ENCODE data around the gene WNT6. TPM values are rescaled to one million over a fixed set of nuclear protein-coding genes. Genes with fewer than 3 reads are reported as not detected.

The WNT6 gene
- not detected for polyA plus RNA-seq (2012; ENCODE audit: insufficient read depth, insufficient read length)

DNA sequence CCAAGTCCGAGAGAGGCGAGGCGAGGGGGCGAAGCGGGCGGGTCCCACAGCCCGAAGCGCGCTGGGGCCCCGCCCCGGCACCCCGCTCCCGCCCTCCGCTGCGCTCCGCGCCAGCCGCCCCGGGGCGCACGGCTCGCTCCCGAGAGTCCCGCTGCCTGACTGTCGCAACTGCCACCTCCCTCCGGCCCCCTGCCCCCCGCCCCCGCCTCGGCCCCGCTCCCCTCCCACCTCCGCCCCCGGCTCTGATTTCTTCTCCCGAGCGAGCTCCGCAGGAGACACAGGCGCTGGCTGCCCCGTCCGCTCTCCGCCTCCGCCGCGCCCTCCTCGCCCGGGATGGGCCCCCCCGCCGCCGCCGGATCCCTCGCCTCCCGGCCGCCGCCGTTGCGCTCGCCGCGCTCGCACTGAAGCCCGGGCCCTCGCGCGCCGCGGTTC is at the start of gene WNT6:
TSS of gene WNT6 (plus strand) at position 250 of the 432 bp plus-strand sequence. CDS start 233 bp downstream, outside the sequence.
- DNase-seq (ENCODE audit: low read depth, low spot score) = no peak

GRCh38 chr2:218810256-218810655 is 49.3 kb upstream of the WNT6 start:
- H3K4me3 ChIP-seq (ENCODE audit: low read length) = no peak overlapping the region
- DNase-seq (ENCODE audit: low read depth, low spot score) = no peak

More for the DNA sequence above, at the start of gene WNT6:
- no peak within 1 kb of the TSS for H3K4me3 ChIP-seq (ENCODE audit: low read length)

DNA sequence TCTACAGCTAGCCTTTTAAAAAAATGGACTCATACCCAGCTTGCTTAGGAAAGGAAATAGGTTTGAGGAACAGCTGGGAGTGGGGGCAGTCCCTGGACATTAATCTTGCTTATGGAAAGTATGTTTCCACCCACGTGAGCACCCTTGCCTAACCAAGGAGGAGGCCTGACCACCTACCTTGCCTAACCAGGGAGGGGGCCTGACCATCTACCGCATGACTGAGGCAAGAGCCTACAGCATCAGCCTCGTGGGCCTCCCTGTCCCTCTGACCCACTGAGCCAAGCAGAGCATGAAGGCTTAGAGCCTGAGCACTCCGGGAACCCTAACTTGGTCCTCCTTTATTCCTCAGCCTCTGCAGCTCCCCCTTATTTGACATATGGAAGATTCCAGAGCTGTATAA is 48.2 kb upstream of the WNT6 start:
- DNase-seq (ENCODE audit: low read depth, low spot score) = no peak
- no peak overlapping the region for H3K4me3 ChIP-seq (ENCODE audit: low read length)

- no peak for DNase-seq (ENCODE audit: low read depth, low spot score)
- H3K4me3 ChIP-seq (ENCODE audit: low read length) = no peak overlapping the region
These were observed 47.3 kb upstream of the WNT6 start for GRCh38 chr2:218812096-218812815.

- H3K4me3 ChIP-seq (ENCODE audit: low read length) = no peak overlapping the region
- no peak for DNase-seq (ENCODE audit: low read depth, low spot score)
These were observed 46.7 kb upstream of the WNT6 start for GRCh38 chr2:218812861-218813260.

DNA sequence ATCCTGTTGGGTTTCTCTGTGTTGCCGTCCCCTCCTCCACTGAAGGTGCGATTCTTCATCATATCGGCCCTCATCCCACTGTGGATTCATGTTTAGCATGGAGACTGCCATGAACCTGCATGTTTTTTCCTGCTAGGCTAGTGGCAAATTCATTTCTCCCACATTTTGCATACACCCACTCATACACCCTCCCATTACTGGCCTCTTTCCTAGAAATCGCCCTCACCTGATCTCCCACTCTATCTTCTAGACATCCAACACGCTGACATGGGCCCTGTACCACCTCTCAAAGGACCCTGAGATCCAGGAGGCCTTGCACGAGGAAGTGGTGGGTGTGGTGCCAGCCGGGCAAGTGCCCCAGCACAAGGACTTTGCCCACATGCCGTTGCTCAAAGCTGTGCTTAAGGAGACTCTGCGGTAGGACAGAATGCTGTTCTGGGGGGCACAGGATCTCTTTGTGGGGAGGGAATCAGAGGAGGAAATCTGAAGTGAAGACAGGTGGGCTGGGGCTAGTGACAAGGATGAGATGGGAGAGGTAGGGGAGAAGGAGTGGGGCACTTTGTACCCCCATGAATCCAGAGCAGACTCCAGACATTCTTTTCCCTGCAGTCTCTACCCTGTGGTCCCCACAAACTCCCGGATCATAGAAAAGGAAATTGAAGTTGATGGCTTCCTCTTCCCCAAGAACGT is 45.7 kb upstream of the WNT6 start:
- no peak overlapping the region for H3K4me3 ChIP-seq (ENCODE audit: low read length)
- DNase-seq (ENCODE audit: low read depth, low spot score) = no peak

DNA sequence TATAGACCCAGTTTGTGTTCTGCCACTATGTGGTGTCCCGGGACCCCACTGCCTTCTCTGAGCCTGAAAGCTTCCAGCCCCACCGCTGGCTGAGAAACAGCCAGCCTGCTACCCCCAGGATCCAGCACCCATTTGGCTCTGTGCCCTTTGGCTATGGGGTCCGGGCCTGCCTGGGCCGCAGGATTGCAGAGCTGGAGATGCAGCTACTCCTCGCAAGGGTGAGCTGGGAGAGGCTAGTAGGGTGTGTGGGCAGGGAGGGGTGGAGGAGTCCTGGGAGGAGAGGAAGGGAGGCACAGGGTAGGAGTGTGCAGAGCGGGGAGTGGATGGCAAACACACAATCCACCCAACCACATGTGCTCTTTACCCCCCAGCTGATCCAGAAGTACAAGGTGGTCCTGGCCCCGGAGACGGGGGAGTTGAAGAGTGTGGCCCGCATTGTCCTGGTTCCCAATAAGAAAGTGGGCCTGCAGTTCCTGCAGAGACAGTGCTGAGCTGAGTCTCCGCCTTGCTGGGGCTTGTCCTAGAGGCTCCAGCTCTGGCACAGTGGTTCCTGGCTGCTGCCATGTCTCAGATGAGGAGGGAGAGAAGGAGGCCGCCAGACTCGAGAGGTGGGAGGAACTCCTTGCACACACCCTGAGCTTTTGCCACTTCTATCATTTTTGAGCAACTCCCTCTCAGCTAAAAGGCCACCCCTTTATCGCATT is 44.9 kb upstream of the WNT6 start:
- H3K4me3 ChIP-seq (ENCODE audit: low read length) = no peak overlapping the region
- no peak for DNase-seq (ENCODE audit: low read depth, low spot score)

GRCh38 chr2:218815244-218815637 is 44.4 kb upstream of the WNT6 start:
- DNase-seq (ENCODE audit: low read depth, low spot score) = no peak
- H3K4me3 ChIP-seq (ENCODE audit: low read length) = no peak overlapping the region

DNA sequence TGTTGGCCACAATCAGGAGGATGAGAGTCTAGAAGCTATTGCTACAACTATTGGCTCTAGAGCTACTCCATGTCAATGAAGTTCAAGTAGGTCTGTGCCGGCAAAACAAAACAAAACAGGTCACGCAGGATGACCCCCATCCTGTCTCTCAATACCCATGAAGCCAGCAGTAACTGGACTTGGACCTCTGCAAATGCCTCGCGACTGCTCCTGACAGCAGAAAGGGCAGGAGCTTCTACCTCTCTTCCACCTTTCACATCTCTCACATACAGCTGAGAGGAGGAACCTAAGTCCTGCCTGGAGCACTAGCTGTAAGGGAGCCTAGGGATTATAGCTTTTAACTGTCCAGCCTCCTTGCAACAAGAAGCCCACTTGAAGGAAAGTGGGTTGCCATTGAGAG is 44.0 kb upstream of the WNT6 start:
- no peak overlapping the region for H3K4me3 ChIP-seq (ENCODE audit: low read length)
- DNase-seq (ENCODE audit: low read depth, low spot score) = no peak

- no peak for DNase-seq (ENCODE audit: low read depth, low spot score)
- H3K4me3 ChIP-seq (ENCODE audit: low read length) = no peak overlapping the region
These were observed 43.0 kb upstream of the WNT6 start for GRCh38 chr2:218816561-218817011.

DNA sequence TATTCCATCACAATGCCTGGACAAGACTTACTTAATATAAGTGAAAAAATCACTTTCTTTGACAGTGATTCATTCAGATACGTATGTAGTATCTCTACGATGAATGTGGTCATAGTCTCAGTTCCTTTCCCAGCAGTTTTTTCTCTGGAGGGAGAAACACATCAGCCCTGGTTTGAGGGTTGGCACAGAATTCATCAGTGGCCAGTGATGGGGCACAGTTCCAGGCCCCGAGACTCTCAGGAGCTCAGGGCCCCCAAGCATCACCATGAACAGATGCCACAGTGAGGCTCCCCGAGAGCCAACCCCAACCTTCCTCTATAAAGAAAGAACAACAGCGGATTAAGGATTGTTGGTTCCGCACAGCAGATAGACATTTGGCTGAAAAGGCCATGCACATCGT is 40.5 kb upstream of the WNT6 start:
- no peak overlapping the region for H3K4me3 ChIP-seq (ENCODE audit: low read length)
- no peak for DNase-seq (ENCODE audit: low read depth, low spot score)

DNA sequence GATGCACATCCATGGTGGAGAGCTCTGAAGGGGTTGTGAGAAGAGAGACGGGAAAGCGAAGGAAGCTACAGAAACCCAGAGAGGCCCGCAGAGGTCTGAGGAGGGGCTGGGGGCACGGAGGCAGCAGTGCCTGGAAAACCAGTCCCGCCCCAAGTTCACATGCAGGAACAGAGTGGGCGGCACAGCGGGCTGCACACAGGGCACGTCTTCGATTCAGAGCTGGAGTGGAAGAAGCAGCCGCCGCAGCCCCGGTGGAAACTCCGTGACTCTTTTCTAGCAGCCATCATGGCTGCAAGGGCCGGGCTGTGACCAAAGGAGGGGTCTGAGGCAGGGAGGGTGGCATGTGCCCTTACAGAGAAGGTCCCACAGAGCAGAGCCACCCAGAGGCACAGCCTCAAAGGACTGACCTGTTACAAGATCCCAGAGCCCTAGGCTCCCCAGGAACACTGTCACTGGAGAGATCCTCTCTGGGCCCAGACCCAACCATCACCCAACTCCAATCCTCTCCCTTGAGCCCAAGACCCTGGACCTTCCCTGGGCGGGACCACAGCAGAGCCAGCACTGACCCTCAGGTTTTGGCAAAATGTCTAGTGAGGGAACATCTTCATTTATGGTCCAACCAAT is 38.7 kb upstream of the WNT6 start:
- no peak overlapping the region for H3K4me3 ChIP-seq (ENCODE audit: low read length)
- no peak for DNase-seq (ENCODE audit: low read depth, low spot score)

- no peak for DNase-seq (ENCODE audit: low read depth, low spot score)
- no peak overlapping the region for H3K4me3 ChIP-seq (ENCODE audit: low read length)
These were observed 37.9 kb upstream of the WNT6 start for GRCh38 chr2:218821605-218822211.

GRCh38 chr2:218822622-218823021 is 37.0 kb upstream of the WNT6 start:
- H3K4me3 ChIP-seq (ENCODE audit: low read length) = no peak overlapping the region
- no peak for DNase-seq (ENCODE audit: low read depth, low spot score)

GRCh38 chr2:218823196-218823855 is 36.3 kb upstream of the WNT6 start:
- H3K4me3 ChIP-seq (ENCODE audit: low read length) = no peak overlapping the region
- DNase-seq (ENCODE audit: low read depth, low spot score) = no peak

GRCh38 chr2:218824004-218824403 is 35.6 kb upstream of the WNT6 start:
- H3K4me3 ChIP-seq (ENCODE audit: low read length) = no peak overlapping the region
- no peak for DNase-seq (ENCODE audit: low read depth, low spot score)

- H3K4me3 ChIP-seq (ENCODE audit: low read length) = no peak overlapping the region
- DNase-seq (ENCODE audit: low read depth, low spot score) = no peak
These were observed 32.8 kb upstream of the WNT6 start for GRCh38 chr2:218826791-218827190.

GRCh38 chr2:218827701-218828476 is 31.7 kb upstream of the WNT6 start:
- no peak for DNase-seq (ENCODE audit: low read depth, low spot score)
- H3K4me3 ChIP-seq (ENCODE audit: low read length) = no peak overlapping the region

All from Jurkat, Clone E6-1 (cell line).